BE2C (cell line): Measurements from ENCODE around the gene MFAP2.
A peak's percentile ranks its signal among the peaks of the same experiment; 100 is the strongest.

Source experiments
- DNase-seq: peaks from one replicate; pipeline ENCODE4 v3.0.0-alpha.2; 2020
- H3K27me3 ChIP-seq: fragments of 250-450 bp; sonication (Bioruptor Pico); 2 replicates; pipeline ENCODE4 v1.5.1; 2020; ENCODE audit warnings: mild to moderate bottlenecking
- H3K36me3 ChIP-seq: fragments of 250-450 bp; sonication (Bioruptor Pico); 2 replicates; pipeline ENCODE4 v1.5.1; 2020; ENCODE audit warnings: mild to moderate bottlenecking
- H3K4me1 ChIP-seq: fragments of 250-450 bp; sonication (Bioruptor Pico); 2 replicates; pipeline ENCODE4 v1.5.1; 2020
- H3K4me3 ChIP-seq: 2 replicates; pipeline ENCODE4 v1.5.1; 2011; ENCODE audit warnings: low read depth, low read length
- H3K9me3 ChIP-seq: fragments of 250-450 bp; sonication (Bioruptor Pico); 2 replicates; pipeline ENCODE4 v1.5.1; 2020
- TF ChIP-seq, protein P1 (sequence below): IDR thresholded peaks from 2 replicates; pipeline ENCODE4 v1.5.1; 2012; ENCODE audit warnings: mild to moderate bottlenecking, low read depth, low read length

Gene MFAP2

DNA sequence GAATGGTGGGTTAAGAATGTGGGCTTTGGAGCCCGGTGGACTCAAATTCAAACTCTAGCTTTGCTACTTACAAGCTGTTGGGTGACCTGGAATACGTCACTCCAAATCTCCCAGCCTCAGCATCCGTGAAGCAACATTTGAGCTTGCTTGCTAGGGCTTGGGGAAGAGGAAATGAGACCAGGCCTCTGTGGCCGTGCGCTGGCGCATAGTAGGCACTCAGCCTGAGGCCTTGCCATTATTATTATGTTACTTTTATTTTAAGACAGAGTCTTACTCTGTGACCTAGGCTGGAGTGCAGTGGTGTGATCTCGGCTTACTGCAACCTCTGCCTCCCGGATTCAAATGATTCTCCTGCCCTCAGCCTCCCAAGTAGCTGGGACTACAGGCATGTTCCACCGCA is 12.3 kb upstream of the MFAP2 start:
- H3K4me1 ChIP-seq = no peaks in the 10 kb centered on the region
- no peaks in the 10 kb centered on the region for H3K36me3 ChIP-seq
- H3K27me3 ChIP-seq = no peaks in the 10 kb centered on the region
- no peaks in the 10 kb centered on the region for H3K9me3 ChIP-seq
- no peak overlapping the region for H3K4me3 ChIP-seq
- TF ChIP-seq, protein P1, sequence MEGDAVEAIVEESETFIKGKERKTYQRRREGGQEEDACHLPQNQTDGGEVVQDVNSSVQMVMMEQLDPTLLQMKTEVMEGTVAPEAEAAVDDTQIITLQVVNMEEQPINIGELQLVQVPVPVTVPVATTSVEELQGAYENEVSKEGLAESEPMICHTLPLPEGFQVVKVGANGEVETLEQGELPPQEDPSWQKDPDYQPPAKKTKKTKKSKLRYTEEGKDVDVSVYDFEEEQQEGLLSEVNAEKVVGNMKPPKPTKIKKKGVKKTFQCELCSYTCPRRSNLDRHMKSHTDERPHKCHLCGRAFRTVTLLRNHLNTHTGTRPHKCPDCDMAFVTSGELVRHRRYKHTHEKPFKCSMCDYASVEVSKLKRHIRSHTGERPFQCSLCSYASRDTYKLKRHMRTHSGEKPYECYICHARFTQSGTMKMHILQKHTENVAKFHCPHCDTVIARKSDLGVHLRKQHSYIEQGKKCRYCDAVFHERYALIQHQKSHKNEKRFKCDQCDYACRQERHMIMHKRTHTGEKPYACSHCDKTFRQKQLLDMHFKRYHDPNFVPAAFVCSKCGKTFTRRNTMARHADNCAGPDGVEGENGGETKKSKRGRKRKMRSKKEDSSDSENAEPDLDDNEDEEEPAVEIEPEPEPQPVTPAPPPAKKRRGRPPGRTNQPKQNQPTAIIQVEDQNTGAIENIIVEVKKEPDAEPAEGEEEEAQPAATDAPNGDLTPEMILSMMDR = no peak
- no peak for DNase-seq

DNA sequence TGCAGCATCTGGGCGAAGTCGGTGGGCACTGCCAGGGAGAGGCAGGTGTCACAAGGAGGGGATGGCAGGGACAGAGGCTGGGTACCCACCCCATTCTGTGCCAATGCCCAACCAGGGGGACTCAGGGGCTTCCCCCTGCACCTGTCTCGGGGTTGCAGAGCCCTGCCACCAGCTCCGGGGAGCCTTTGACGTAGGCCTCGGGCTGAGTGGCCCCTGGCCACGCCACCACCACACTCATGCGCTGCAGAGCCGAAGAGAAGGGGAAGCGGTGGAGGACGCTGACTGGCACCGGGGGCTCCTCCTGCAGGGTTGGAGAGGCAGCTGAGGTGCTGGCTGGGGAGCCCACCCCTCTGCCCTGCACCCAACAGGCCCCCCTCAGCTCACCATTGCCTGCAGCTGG is 11.7 kb upstream of the MFAP2 start:
- Histone ChIP-seq H3K4me3 (no peak overlapping the region), H3K36me3 (no peaks in the 10 kb centered on the region), H3K27me3 (no peaks in the 10 kb centered on the region), H3K9me3 (no peaks in the 10 kb centered on the region), H3K4me1 (no peaks in the 10 kb centered on the region)
- no peak for DNase-seq
- TF ChIP-seq, protein P1 = no peak

DNA sequence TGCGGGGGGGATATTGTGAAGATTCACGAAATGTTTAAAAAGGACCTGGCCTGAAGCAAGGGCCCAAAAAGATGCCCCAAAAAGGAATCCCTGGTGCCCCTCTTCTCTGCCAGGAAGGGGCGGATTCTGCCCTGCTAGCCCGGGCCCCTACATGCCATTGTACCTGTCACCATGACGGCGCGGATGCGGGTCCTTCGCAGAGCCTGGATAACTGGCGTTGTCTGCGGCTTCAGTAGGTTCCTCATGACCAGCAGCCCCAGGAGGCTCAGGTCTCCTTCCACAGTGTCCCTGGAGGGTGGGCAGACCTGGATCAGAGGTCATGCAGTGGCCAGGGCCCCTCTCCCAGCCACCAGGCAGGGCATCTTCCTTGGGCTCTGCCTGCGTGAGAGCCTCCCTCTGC is 11.2 kb upstream of the MFAP2 start:
- Histone ChIP-seq H3K4me3 (no peak overlapping the region), H3K27me3 (no peaks in the 10 kb centered on the region), H3K36me3 (no peaks in the 10 kb centered on the region), H3K4me1 (no peaks in the 10 kb centered on the region), H3K9me3 (no peaks in the 10 kb centered on the region)
- DNase-seq = no peak
- TF ChIP-seq, protein P1 = no peak

DNA sequence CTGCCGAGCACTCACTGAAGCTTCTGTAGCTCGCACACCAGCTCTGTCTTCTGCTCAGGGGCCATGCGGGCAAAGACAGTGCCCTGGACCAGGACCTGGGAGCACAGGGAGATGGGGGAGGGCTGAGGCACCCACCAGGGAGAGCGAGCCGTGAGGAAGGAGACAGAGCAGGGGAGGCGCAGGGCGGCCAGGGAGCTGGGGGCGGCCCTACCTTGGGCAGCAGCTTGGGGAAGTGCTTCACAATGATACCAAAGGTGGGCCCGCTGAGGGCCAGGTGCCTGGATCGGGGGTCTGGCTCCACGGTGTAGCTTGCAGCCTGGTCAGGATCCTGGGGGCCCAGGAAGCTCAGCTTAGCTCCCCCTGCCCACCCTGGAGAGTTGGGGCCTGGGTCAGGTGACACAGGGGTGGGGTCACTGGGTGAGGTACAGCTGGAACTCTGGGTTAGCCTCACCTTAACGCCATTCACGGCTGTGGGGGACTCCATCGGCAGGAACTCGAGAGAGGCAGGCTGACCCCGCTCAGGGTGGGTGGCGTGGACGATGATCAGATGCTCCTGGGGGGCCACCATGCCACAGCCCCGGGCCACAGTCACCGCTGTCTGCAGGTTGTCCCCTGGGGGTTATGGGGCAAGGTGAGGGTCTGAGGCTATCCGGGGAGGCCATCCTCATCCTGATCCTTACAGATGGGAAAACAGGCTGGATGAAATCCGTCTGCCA is 9.4 kb upstream of the MFAP2 start:
- no peak for DNase-seq
- no peaks in the 10 kb centered on the region for H3K36me3 ChIP-seq

DNA sequence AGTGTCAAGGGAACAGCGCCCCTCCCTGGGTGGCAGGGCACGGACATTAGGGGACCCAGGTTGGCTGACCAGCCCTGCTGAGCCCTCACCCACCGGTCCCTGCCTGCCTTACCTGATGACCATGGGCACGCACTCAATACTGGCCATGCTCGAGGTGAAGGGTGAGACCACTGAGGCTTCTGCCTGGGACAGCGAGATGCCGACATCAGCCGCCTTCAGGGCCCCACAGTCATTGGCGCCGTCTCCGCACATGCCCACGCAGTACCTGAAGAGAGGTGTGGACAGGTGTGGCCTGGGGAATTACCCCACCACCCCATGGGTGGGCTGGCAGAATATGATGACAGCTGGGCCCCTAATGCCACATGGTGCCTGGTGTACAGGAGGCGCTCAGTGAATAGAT is 7.8 kb upstream of the MFAP2 start:
- H3K36me3 ChIP-seq = no peaks in the 10 kb centered on the region
- TF ChIP-seq, protein P1 = no peak
- H3K27me3 ChIP-seq = no peaks in the 10 kb centered on the region
- H3K4me3 ChIP-seq = no peak overlapping the region
- no peak for DNase-seq
- no peaks in the 10 kb centered on the region for H3K4me1 ChIP-seq
- H3K9me3 ChIP-seq = no peaks in the 10 kb centered on the region

More for the DNA sequence above, 9.4 kb upstream of the MFAP2 start:
- Histone ChIP-seq H3K27me3 (no peaks in the 10 kb centered on the region), H3K9me3 (no peaks in the 10 kb centered on the region), H3K4me3 (no peak overlapping the region), H3K4me1 (no peaks in the 10 kb centered on the region)
- TF ChIP-seq, protein P1 = no peak

DNA sequence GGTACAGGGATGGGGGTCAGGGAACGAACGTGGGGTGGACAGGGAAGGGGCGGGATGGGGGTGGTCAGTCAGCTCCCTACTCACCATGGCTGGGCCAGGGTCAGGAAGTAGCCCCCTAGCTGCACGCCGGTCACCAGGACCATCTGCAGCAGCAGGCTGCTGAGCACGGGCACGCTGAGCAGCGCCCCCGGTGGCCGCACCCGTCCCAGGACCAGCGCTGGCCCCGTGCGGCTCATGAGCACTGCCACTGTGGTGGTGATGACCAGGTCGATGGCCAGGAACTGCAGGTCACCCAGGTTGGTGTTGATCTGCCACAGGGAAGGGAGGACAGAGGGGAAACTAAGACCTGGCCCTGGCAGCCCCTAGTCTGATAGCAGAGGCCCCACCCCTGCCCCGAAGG is 6.5 kb upstream of the MFAP2 start:
- Histone ChIP-seq H3K36me3 (no peaks in the 10 kb centered on the region), H3K9me3 (no peaks in the 10 kb centered on the region), H3K4me1 (no peaks in the 10 kb centered on the region), H3K4me3 (no peak overlapping the region), H3K27me3 (no peaks in the 10 kb centered on the region)
- DNase-seq = no peak
- TF ChIP-seq, protein P1 = peak; percentile 21; the same call in 1 of the 2 replicates
